GM19324 (cell line): ENCODE results near the gene PTPRJ.
"Not testable (repeated sequence)": the region's sequence is repeated elsewhere in the genome, so short reads cannot be mapped to it uniquely, and the experiment has no call there.

Experiments
- ATAC-seq: cut with Tn5 transposase; IDR thresholded peaks from one replicate; pipeline ENCODE4 v1.9.1; 2021; ENCODE audit warnings: mild to moderate bottlenecking, moderate library complexity; ENCODE audit not compliant: unreplicated experiment, low FRiP score

Gene PTPRJ

DNA sequence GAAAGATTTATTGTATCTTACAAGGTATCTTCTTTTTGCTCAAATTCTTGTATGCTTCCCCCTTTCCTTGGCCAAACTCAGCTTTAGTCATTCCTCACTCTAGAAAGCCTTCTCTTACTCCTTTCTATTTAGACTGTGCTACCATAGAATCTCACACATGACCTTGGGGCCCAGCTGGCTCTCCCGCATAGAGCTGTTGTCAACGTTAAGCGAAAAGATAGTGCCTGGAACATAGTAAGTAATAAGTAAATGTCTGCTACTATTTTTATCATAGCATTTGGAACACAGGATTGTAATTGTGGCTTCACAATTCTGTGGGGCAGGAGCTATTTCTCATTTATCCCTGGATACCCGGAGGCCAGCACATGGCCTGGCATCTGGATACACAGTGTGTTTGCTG is 197.3 kb downstream of the PTPRJ start:
- ATAC-seq: no peak

GRCh38 chr11:48180627-48181026 is 200.3 kb downstream of the PTPRJ start:
- no peak for ATAC-seq

- ATAC-seq: no peak
Measured at GRCh38 chr11:48182860-48183526, 202.6 kb downstream of the PTPRJ start.

DNA sequence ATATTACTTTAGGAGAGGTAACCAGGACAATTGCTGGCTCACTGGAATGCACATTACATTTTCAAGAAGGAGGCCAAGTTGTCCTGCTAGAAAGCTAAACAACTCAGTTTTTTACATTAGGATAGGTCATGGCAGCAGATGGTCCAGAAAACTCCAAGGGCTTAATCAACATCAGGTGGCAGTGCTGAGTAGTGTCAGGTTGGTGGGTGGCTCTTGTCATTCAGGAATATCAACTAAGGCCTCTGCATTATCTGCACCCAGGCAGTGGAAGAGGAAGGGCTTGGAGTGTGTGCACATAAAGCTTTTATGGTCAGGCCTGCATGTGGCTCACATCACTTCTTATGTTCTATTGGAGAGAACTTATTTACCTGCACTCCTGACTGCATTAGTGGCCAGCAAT is 204.1 kb downstream of the PTPRJ start:
- ATAC-seq: no peak

DNA sequence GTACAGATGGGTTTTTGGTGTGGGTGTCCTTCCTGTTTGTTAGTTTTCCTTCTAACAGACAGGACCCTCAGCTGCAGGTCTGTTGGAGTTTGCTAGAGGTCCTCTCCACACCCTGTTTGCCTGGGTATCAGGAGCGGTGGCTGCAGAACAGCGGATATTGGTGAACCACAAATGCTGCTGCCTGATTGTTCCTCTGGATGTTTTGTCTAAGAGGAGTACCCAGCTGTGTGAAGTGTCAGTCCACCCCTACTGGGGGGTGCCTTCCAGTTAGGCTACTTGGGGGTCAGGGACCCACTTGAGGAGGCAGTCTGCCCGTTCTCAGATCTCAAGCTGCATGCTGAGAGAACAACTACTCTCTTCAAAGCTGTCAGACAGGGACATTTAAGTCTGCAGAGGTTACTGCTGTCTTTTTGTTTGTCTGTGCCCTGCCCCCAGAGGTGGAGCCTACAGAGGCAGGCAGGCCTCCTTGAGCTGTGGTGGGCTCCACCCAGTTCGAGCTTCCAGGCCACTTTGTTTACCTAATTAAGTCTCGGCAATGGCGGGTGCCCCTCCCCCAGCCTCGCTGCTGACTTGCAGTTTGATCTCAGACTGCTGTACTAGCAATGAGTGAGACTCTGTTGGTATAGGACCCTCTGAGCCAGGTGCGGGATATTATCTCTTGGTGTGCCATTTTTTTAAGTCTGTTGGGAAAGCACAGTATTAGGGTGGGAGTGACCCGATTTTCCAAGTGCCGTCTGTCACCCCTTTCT is 210.7 kb downstream of the PTPRJ start:
- not testable (repeated sequence) for ATAC-seq

DNA sequence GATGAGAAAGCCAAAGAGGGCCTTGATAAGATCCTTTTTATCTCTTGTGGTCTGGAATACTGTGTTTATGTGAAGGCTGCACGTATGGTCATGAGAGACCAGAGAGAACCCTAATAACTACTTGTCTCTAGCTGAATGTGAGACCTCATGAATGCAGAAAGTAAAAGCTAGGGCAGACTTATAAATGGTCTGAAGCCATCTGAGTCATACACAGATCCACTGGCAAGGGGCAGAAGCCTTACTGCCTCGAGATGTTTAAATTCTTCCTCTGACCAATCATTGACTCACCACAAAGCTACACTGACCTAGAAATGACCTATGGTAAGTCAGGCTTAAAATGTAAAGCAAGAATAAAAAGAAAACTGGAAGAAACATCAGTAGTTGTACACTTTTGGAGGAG is 213.5 kb downstream of the PTPRJ start:
- no peak for ATAC-seq

- ATAC-seq: no peak
Measured at GRCh38 chr11:48207881-48208280, 227.5 kb downstream of the PTPRJ start.

- ATAC-seq: no peak
Measured at GRCh38 chr11:48210052-48210451, 229.7 kb downstream of the PTPRJ start.

DNA sequence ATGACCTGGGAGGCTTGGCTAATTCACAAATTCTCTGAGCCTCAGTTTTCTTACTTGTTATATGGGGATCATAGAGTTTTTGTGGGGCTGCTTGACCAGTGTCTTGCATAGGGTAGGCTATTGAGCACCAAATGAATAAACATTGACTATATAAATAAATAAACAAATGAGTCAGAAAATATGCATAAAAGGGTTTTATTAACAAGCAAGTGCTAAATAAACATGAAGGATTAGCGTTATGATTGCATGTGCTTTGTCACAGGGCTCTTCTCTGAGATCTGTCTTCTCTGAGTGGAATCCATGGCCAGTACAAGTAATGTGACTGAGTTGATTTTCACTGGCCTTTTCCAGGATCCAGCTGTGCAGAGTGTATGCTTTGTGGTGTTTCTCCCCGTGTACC is 236.2 kb downstream of the PTPRJ start, which contains the start of gene OR4B1:
OR4B1 (plus strand) TSS at position 301 of the 400 bp plus-strand sequence; CDS start at position 301, 0 bp downstream.
- ATAC-seq: no peak
